ENCODE data around the gene URGCP. TPM values are rescaled to one million over a fixed set of nuclear protein-coding genes. Genes with fewer than 3 reads are reported as not detected.
A peak's percentile ranks its signal among the peaks of the same experiment; 100 is the strongest.

The URGCP gene
- total RNA-seq, 1 donor from 2014 or later, result 17.6 TPM

DNA sequence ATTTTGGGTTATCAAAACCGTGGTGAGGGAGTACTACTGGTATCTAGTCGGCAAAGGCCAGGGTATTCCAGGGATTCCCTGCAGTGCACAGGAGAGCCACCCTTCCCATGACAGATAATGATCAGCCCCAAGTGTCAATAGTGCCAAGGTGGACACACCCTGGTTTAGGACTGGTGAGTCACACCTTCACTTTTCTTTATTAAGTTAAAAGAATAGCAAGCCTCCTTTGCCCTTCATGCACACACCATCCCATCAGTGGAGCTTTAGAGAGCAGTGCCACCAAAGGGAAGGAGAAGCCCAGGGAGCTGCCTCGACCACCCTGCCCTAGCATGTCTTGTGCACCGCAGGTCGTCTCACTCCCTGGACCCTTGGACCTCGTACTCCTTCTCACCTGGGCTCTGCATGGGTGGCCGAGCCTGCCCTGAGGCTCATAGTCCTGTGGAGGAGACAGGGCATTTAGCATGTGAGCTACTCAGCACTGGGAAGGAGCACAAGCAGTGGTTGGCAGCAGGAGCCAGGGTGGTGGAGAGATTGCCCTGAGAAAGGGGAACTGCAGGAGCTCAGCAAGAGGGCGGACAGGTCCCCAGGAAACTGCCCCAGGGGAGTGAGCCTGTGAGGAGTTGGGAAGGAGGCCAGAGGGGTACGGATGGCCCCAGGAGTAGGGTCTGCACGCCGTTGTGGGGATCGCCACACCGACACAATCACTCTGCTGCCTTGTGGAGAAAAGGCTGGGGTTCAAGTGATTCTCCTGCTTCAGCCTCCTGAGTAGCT lies 37.2 kb upstream of the URGCP start:
- TF ChIP-seq, protein P1, sequence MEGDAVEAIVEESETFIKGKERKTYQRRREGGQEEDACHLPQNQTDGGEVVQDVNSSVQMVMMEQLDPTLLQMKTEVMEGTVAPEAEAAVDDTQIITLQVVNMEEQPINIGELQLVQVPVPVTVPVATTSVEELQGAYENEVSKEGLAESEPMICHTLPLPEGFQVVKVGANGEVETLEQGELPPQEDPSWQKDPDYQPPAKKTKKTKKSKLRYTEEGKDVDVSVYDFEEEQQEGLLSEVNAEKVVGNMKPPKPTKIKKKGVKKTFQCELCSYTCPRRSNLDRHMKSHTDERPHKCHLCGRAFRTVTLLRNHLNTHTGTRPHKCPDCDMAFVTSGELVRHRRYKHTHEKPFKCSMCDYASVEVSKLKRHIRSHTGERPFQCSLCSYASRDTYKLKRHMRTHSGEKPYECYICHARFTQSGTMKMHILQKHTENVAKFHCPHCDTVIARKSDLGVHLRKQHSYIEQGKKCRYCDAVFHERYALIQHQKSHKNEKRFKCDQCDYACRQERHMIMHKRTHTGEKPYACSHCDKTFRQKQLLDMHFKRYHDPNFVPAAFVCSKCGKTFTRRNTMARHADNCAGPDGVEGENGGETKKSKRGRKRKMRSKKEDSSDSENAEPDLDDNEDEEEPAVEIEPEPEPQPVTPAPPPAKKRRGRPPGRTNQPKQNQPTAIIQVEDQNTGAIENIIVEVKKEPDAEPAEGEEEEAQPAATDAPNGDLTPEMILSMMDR (conservative IDR thresholded peaks at IDR 0.05; ENCODE audit: low read depth, low read length), result no peak
- H3K4me3 ChIP-seq (ENCODE audit: low read depth, low read length), result no peak overlapping the region
- DNase-seq (ENCODE audit: low read depth), result no peak

DNA sequence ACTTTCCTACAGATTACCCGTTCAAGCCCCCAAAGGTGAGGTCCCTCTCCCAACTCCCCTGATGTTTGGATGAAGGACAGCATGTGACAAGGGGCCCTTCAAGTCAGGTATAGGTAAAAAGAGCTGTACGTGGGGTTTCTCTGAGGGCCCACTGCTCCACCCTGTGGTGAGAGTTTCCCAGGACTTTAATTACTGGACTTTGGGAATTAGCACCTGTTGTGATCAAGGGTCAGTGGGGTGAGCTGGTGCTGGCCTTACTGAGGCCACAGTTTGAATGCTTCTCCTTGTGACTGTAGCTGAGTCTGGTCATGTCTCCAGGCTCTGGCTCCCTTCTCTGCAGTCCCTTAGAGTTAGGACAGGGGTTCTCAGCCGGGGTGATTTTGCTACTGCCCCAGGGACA lies 36.6 kb upstream of the URGCP start:
- TF ChIP-seq, protein P1 (conservative IDR thresholded peaks at IDR 0.05; ENCODE audit: low read depth, low read length), result peak; percentile 50
- no peak for DNase-seq (ENCODE audit: low read depth)

GRCh38 chr7:43942250-43942649 lies 35.9 kb upstream of the URGCP start:
- DNase-seq (ENCODE audit: low read depth), result no peak

More for the DNA sequence above, 36.6 kb upstream of the URGCP start:
- no peak overlapping the region for H3K4me3 ChIP-seq (ENCODE audit: low read depth, low read length)

DNA sequence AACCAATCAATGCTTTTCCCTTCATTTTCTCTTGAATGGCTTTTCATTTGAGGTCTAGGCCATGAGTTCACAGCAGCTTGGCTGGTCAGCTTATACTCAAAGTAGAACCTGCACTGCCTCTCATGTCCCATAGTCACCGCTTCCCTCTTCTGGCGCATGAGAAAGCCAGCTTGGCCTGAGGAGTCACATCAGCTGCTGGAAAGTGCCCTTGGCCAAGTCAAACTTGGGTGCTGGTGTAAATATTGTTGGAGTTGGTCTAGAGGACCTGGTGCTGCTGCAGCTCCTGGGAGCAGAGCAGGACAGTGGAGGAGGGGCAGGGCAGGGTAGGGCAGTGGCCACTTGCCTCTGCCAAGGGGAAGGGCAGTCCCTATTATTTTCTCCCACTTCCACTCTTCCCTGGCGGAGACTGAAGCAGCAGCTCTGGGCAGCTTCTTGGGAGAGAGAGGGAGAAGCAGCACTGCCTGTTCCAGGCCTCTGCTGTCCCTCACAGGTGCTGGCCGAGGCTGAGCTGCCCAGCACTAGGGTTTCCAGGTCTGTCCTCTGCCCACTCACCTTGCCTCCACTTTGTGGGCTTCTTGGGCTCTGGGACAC lies 32.6 kb upstream of the URGCP start:
- DNase-seq (ENCODE audit: low read depth), result no peak
- no peak overlapping the region for H3K4me3 ChIP-seq (ENCODE audit: low read depth, low read length)
- TF ChIP-seq, protein P1 (conservative IDR thresholded peaks at IDR 0.05; ENCODE audit: low read depth, low read length), result no peak

More at GRCh38 chr7:43942250-43942649, 35.9 kb upstream of the URGCP start:
- no peak overlapping the region for H3K4me3 ChIP-seq (ENCODE audit: low read depth, low read length)
- TF ChIP-seq, protein P1 (conservative IDR thresholded peaks at IDR 0.05; ENCODE audit: low read depth, low read length), result no peak

- TF ChIP-seq, protein P1 (conservative IDR thresholded peaks at IDR 0.05; ENCODE audit: low read depth, low read length), result no peak
These were observed 31.0 kb upstream of the URGCP start for GRCh38 chr7:43937444-43937843.

DNA sequence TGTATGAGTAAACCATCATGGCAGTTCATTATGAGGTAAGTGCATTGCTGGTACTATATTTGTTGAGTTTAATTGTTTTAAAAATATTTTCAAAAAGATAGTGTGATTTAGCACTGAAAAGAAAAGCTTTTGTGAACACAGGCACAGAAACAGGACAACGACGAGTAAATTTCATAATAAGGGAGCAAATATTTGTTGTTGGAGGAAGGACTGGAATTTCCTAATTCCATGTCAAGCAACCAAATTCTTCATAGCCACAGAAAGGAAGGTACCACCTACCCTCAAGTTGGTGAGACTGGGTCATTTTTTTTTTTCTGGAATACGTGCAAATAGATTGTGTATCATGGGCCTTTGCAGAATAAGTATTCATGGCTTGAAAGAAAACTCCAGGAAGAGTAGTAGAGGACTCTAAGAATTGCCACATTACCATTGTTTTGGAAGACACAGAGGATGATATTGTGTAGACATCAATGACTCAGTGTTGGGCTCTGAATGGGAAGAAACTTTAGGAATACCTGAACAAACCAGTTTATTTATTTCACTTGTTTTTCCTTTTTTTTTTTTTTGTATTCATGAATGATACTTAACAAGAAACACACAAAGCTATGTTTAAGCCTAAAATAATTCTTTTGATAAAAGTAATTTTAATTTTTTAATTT lies 27.6 kb upstream of the URGCP start:
- TF ChIP-seq, protein P1 (conservative IDR thresholded peaks at IDR 0.05; ENCODE audit: low read depth, low read length), result no peak

More at GRCh38 chr7:43937444-43937843, 31.0 kb upstream of the URGCP start:
- DNase-seq (ENCODE audit: low read depth), result no peak
- H3K4me3 ChIP-seq (ENCODE audit: low read depth, low read length), result no peak overlapping the region

More for the DNA sequence above, 27.6 kb upstream of the URGCP start:
- DNase-seq (ENCODE audit: low read depth), result no peak
- H3K4me3 ChIP-seq (ENCODE audit: low read depth, low read length), result no peak overlapping the region
